ENCODE data around the gene TFG. TPM values are rescaled to one million over a fixed set of nuclear protein-coding genes. Genes with fewer than 3 reads are reported as not detected.

Gene TFG
- total RNA-seq, 1 donor from 2014 or later = 54.6 TPM

GRCh38 chr3:100702980-100703345 lies 6.3 kb upstream of the TFG start:
- FAIRE-seq = no peak
- DNase-seq (ENCODE audit: low spot score in 2 of 2) = no peak

DNA sequence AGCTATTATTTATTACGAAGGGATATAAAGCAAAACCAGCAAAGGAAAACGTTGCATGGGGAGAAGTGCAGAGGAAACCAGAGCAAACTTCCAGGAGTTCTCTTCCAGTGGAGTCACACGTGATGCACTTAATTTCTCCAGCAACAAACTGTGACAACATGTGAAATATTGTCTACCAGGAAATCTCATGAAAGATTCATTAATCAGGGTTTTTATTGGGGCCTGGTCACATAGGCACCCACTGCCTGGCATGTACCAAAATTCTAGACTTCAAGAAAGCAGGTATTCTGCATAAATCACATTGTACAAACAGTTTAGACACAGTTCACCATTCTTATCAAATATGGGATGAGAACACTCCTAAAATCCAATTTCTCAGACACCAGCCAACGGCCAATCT lies 5.4 kb upstream of the TFG start:
- DNase-seq (ENCODE audit: low spot score in 2 of 2) = no peak
- no peak for FAIRE-seq

DNA sequence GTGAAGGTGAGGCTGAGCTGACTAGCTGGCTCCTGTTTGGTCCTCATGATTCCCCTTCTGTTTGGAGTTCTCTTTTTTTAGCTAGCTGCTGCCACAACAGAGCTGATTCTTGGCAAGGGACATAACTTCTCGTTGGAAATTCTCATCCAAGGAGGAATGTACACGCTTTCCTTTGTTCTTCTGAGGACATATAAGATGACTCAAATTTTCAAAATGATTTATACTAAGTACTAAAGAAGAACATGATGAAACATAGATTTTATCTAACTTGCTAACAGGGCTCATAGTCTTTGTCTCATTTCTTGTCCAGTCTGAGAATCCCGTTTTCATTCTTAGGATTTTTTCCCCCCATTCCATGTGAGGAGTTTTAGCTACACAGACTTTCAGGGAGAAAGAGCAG lies 2.9 kb upstream of the TFG start:
- DNase-seq (ENCODE audit: low spot score in 2 of 2) = no peak
- FAIRE-seq = no peak

DNA sequence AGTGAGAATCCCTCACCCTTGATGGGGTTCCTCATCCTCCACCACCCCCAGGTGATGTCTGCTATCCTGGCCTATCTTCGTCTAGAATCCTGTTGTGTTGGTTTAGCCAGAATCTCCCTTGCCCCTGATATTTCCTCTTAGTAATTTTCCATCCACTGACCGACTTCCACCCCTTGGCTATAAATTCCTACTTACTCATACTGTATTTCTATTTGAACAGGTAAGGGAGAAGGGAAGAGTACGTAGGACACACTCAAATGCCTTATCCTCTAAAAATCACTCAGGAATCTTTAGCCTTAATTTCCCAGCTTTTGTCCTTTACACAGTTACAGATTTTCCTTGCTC lies 678 bp upstream of the TFG start:
- FAIRE-seq (no peak), DNase-seq (ENCODE audit: low spot score in 2 of 2) (no peak)

DNA sequence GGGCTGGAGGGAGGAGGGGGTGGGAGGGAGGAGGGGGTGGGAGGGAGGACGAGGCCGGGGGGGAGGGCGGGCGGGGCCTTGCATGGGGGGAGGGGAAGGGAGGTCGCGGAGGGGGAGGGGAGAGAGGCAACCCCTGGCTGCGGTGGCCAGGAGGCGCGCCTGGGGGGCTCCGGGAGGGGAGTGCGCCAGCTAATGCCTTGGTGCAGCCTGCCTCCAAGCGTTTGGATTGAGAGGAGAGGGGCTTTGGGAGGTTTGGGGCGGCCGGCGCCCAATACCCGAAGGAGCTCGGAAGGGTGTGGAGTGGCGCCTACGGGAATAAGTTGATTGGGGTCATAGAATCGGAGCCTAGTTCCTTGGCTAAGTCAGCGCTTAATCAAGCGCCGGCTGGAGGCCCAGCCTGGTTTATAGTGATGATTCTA lies 557 bp downstream of the TFG start:
- no peak for FAIRE-seq

GRCh38 chr3:100710261-100710968 lies 1.1 kb downstream of the TFG start:
- peak in 1 of 2 donors; percentile 11 for DNase-seq (ENCODE audit: low spot score in 2 of 2)
- no peak for FAIRE-seq

More for the DNA sequence above, 557 bp downstream of the TFG start:
- DNase-seq (ENCODE audit: low spot score in 2 of 2) = peak in 1 of 2 donors; percentile 36

- DNase-seq (ENCODE audit: low spot score in 2 of 2) (no peak), FAIRE-seq (no peak)
Observed at GRCh38 chr3:100715176-100715575, 5.9 kb downstream of the TFG start.

DNA sequence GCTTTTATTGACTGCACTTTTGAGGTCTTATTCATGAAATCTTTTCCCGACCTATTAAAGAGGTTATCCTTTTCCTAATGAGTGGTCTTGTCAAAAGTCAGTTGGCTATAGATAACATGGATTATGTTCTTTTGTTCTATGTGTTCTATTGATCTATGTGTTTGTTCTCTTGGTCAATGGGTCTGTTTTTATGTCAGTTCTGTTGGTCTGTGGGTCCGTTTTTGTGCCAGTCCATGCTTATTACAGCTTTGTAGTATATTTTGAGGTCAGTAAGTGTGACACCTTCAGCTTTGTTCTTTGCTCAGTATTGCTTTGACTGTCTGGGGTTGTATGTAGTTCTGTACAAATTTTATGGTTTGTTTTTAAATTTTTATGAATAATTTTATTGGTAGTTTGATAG lies 7.8 kb downstream of the TFG start:
- DNase-seq (ENCODE audit: low spot score in 2 of 2) = no peak
- no peak for FAIRE-seq

DNA sequence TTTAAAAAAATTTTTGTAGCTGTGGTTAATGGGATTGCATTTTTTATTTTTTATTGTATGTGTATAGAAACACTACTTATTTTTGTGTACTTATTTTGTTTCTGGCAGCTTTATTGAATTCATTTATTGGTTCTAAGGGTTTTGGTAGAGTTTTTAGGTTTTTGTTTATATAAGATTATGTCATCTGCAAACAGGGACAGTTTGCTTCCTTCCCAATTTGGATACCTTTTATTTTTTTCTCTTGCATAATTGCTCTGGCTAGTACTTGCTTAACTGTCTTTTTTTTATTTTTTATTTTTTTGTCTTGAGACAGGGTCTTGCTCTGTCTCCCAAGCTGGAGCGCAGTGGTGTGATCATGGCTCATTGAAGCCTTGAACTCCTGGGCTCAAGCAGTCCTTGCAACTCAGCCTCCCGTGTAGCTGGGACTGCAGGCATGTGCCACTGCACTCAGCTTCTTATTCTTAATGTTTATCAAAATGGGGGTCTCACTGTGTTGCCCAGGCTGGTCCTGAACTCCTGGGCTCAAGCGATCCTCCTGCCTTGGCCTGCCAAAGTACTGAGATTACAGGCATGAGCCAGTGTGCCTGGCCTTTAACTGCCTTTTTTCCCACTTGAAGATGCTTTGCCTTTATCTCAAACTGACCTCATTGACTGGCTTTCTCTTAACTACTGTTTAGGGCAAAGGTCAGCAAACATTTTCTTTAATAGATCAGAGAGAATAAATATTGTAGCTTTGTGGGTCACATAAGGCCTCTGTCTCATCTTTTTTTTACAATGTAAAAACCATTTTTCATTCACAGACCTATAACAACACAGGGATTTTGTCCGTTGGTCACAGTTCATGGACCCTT lies 8.6 kb downstream of the TFG start:
- FAIRE-seq = no peak
- no peak for DNase-seq (ENCODE audit: low spot score in 2 of 2)

- FAIRE-seq = no peak
- no peak for DNase-seq (ENCODE audit: low spot score in 2 of 2)
Observed at GRCh38 chr3:100719136-100719535, 9.8 kb downstream of the TFG start.

DNA sequence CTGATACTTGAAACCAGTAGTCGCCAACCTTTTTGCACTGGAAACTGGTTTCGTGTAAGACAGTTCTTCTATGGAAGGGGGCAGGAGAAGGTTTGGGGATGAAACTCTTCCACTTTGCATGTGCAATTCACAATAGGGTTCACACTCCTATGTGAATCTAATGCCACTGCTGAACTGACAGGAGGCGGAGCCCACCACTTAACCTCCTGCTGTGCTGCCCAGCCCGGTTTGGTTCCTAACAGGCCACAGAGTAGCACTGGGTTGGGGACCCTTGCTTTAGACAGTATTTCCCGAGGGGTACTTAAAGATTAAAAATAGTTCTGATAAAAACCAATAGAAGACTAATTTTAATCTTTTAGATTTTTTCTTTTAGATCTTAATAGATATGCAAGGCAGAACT lies 11.1 kb downstream of the TFG start:
- FAIRE-seq = no peak
- DNase-seq (ENCODE audit: low spot score in 2 of 2) = no peak

- FAIRE-seq (no peak), DNase-seq (ENCODE audit: low spot score in 2 of 2) (no peak)
Observed at GRCh38 chr3:100725935-100726513, 16.7 kb downstream of the TFG start.

DNA sequence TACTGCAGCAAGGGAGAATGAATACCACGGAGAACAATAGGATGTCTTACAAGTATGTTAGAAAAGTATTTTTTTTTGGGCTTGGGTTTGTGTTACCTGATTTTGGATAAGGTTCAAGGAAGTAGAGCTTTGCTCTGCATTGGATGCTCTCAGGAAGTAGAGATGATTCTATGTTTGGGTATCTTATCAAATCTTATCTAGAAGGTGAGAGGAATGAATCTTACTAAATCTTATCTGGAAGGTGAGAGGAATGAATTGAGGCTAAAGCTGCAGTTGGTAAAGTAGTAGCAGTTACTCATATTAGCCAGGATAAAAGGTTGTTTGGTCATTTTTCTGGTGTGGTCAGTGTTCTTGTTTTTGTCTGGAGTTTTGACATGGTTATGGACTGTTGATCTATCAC lies 17.4 kb downstream of the TFG start:
- no peak for FAIRE-seq
- DNase-seq (ENCODE audit: low spot score in 2 of 2) = no peak

- FAIRE-seq = no peak
- no peak for DNase-seq (ENCODE audit: low spot score in 2 of 2)
Observed at GRCh38 chr3:100730524-100730923, 21.2 kb downstream of the TFG start.

GRCh38 chr3:100732435-100732834 lies 23.1 kb downstream of the TFG start:
- DNase-seq (ENCODE audit: low spot score in 2 of 2) = no peak
- no peak for FAIRE-seq

DNA sequence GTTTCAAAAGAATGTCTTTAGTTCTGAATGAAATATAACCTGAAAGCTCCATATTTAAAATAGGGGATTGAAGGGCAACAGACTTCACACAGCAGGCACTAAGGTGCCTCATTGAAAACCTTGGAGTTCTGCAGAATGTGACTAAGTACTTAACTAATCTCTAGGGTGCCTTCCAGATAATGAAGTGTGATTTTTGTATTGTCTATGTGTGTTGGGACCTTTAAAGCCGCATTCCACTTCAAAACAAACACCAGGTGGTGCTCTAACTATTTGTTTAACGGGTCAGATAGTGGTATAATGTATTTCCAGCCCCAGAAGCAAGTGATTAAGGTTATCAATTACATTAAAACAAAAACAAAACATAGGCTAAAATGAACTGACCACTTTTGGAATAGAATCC lies 28.0 kb downstream of the TFG start:
- FAIRE-seq (no peak), DNase-seq (ENCODE audit: low spot score in 2 of 2) (no peak)

DNA sequence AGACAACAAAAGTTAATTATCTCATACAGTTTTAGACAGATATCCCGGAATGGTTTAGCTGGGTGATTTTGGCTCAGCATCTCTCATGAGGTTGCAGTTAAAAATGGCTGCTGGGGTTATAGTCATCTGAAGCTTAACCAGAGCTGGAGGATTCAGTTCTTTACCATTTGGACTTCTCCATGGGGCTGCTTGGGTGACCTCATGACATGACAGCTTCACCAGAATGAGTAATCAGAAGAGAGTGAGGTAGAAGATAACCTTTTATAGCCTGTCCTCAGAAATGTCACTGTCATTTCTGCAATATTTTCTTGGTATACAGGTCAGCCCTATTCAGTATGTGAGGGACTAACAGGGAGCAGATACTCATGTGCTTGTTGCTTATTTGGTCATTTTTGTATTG lies 30.9 kb downstream of the TFG start:
- DNase-seq (ENCODE audit: low spot score in 2 of 2) = no peak
- FAIRE-seq = no peak

DNA sequence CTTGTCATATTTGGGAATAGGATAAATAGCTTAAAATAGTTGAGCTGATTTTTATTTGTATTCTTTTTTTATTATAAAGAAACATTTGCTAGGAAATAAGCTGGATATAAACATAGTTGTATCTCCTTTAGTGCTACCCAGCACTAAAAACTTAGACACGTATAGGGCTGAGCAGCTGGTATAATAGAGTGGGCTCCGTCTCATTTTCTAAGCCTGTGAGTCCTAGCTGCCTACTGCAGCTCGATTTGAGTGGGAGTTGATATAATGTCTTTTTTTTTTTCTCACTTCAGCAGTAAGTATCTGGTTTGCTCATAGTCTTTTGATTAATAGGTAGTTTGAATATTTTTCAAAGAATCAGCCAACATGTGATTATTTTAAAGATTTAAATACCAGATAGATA lies 34.2 kb downstream of the TFG start:
- DNase-seq (ENCODE audit: low spot score in 2 of 2) (no peak), FAIRE-seq (no peak)

GRCh38 chr3:100744671-100745070 lies 35.4 kb downstream of the TFG start:
- DNase-seq (ENCODE audit: low spot score in 2 of 2) (no peak), FAIRE-seq (no peak)

- DNase-seq (ENCODE audit: low spot score in 2 of 2) (no peak), FAIRE-seq (no peak)
Observed at GRCh38 chr3:100745617-100746016, 36.3 kb downstream of the TFG start.

DNA sequence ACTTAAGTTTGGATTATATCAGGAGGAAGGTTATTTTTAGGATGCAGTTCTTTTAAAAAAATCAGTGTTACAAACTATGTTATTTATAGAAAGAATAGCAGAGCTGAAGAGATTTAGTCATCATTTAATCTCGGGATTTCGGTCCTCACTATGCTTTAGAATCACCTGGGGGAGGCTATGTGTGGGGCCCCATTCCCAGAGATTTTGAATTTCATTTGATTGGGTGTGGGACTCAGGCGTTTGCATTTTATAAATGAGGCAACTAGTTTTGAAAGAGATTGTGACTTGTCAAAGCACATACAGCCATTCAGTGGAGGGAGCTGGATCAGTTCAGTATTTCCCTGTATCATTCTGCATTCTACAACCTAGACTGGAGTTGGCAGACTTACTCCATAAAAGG lies 36.8 kb downstream of the TFG start:
- DNase-seq (ENCODE audit: low spot score in 2 of 2) = no peak
- FAIRE-seq = no peak

DNA sequence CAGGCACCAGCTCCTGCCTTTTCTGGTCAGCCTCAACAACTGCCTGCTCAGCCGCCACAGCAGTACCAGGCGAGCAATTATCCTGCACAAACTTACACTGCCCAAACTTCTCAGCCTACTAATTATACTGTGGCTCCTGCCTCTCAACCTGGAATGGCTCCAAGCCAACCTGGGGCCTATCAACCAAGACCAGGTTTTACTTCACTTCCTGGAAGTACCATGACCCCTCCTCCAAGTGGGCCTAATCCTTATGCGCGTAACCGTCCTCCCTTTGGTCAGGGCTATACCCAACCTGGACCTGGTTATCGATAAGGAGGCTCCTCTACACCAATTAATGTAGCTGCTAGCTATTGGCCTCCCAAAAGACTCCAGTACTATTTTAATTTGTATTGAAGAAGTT lies 38.9 kb downstream of the TFG start:
- FAIRE-seq (no peak), DNase-seq (ENCODE audit: low spot score in 2 of 2) (no peak)

Measured in frontal cortex (tissue), 4 donors.